Activated CD8-positive, alpha-beta T cell treated with anti-CD3 and anti-CD28 coated beads, Interleukin-2, amount 10 ng/mL, durations not matched to agents 7 days and 5 days (primary cell): ENCODE data around the gene ASMTL. TPM values are rescaled to one million over a fixed set of nuclear protein-coding genes. Genes with fewer than 3 reads are reported as not detected.
"Not testable (repeated sequence)": the region's sequence is repeated elsewhere in the genome, so short reads cannot be mapped to it uniquely, and the experiment has no call there.

Source experiments
- ATAC-seq: fragments of 150-1000 bp; cut with Tn5 transposase; one replicate; pipeline ENCODE4 v1.10.0; 2021; ENCODE audit warnings: moderate library complexity
- CTCF ChIA-PET: fragments of 350-600 bp; sonication (Branson Sonifier 250); formaldehyde crosslinking; loops from one replicate; lab custom pipeline; 2021; ENCODE audit warnings: antibody characterized with exemption; lab: Charles Lee
- POLR2A ChIA-PET: fragments of 350-600 bp; sonication (Branson Sonifier 250); formaldehyde crosslinking; loops from one replicate; lab custom pipeline; 2021; ENCODE audit warnings: antibody characterized with exemption; lab: Charles Lee
- DNase-seq: peaks from one replicate; pipeline ENCODE4 v3.0.0-alpha.2; 2020
- H3K27ac Mint-ChIP-seq: one replicate; pipeline ENCODE4 v1.8.0; 2021; ENCODE audit warnings: mild to moderate bottlenecking, mixed read lengths
- H3K27me3 Mint-ChIP-seq: one replicate; pipeline ENCODE4 v1.8.0; 2021; ENCODE audit warnings: low read depth, mixed read lengths
- H3K36me3 Mint-ChIP-seq: one replicate; pipeline ENCODE4 v1.8.0; 2021; ENCODE audit warnings: low read depth, mixed read lengths
- H3K4me1 Mint-ChIP-seq: one replicate; pipeline ENCODE4 v1.8.0; 2021; ENCODE audit warnings: low read depth, mixed read lengths
- H3K4me3 Mint-ChIP-seq: one replicate; pipeline ENCODE4 v1.8.0; 2021; ENCODE audit warnings: mild to moderate bottlenecking, mixed read lengths
- H3K9me3 Mint-ChIP-seq: one replicate; pipeline ENCODE4 v1.8.0; 2022; ENCODE audit warnings: mixed read lengths; ENCODE audit not compliant: insufficient read depth
- total RNA-seq, 2 experiments: library from RNA; stranded (reverse); gene quantifications; one replicate each; pipeline ENCODE4 v1.2.3, GENCODE V29; 2021

Gene ASMTL
- total RNA-seq, 2 experiments from 2014 or later, result 45.3 to 45.9 TPM

GRCh38 chrX:1403867-1404266, 48.8 kb downstream of the ASMTL start:
- H3K9me3 Mint-ChIP-seq, POLR2A ChIA-PET, H3K27ac Mint-ChIP-seq, H3K27me3 Mint-ChIP-seq, H3K4me1 Mint-ChIP-seq, H3K4me3 Mint-ChIP-seq, ATAC-seq, DNase-seq, H3K36me3 Mint-ChIP-seq, CTCF ChIA-PET: not testable (repeated sequence)

GRCh38 chrX:1403228-1403627, 49.5 kb downstream of the ASMTL start:
- Mint-ChIP-seq H3K27me3 (no peaks in the 10 kb centered on the region), H3K4me3 (no peak overlapping the region), H3K4me1 (no peaks in the 10 kb centered on the region), H3K36me3 (peaks cover 6% of the 10 kb centered on the region), H3K27ac (no peak overlapping the region), H3K9me3 (no peaks in the 10 kb centered on the region)
- DNase-seq (no peak), ATAC-seq (no peak)
- POLR2A ChIA-PET, result no interaction called here
- CTCF ChIA-PET, result no interaction called here

GRCh38 chrX:1401611-1402430, 50.9 kb downstream of the ASMTL start:
- DNase-seq, result no peak
- H3K27me3 Mint-ChIP-seq, result no peaks in the 10 kb centered on the region
- POLR2A ChIA-PET, result no interaction called here
- peaks cover 10% of the 10 kb centered on the region for H3K36me3 Mint-ChIP-seq
- no peak overlapping the region for H3K4me3 Mint-ChIP-seq
- no peak overlapping the region for H3K27ac Mint-ChIP-seq
- H3K4me1 Mint-ChIP-seq, result no peaks in the 10 kb centered on the region
- CTCF ChIA-PET, result no interaction called here
- H3K9me3 Mint-ChIP-seq, result no peaks in the 10 kb centered on the region
- no peak for ATAC-seq

- no peaks in the 10 kb centered on the region for H3K27me3 Mint-ChIP-seq
- no peak overlapping the region for H3K27ac Mint-ChIP-seq
- ChIA-PET CTCF (no interaction called here), POLR2A (no interaction called here)
- peaks cover 19% of the 10 kb centered on the region for H3K36me3 Mint-ChIP-seq
- H3K9me3 Mint-ChIP-seq, result no peaks in the 10 kb centered on the region
- H3K4me3 Mint-ChIP-seq, result no peak overlapping the region
- no peak for DNase-seq
- peak; percentile 14 for ATAC-seq
- H3K4me1 Mint-ChIP-seq, result no peaks in the 10 kb centered on the region
Measured at GRCh38 chrX:1400742-1401471, 51.8 kb downstream of the ASMTL start.

GRCh38 chrX:1400049-1400448, 52.7 kb downstream of the ASMTL start:
- Mint-ChIP-seq H3K4me1 (peaks cover 8% of the 10 kb centered on the region), H3K27me3 (no peaks in the 10 kb centered on the region), H3K4me3 (no peak overlapping the region), H3K27ac (no peak overlapping the region), H3K9me3 (no peaks in the 10 kb centered on the region), H3K36me3 (peaks cover 27% of the 10 kb centered on the region)
- no peak for ATAC-seq
- CTCF ChIA-PET, result no interaction called here
- POLR2A ChIA-PET, result no interaction called here
- no peak for DNase-seq

GRCh38 chrX:1398431-1399340, 54.0 kb downstream of the ASMTL start:
- no peaks in the 10 kb centered on the region for H3K27me3 Mint-ChIP-seq
- H3K4me1 Mint-ChIP-seq, result peaks cover 20% of the 10 kb centered on the region
- peaks cover 32% of the 10 kb centered on the region for H3K36me3 Mint-ChIP-seq
- no peak overlapping the region for H3K27ac Mint-ChIP-seq
- ATAC-seq, result no peak
- POLR2A ChIA-PET, result no interaction called here
- CTCF ChIA-PET, result no interaction called here
- H3K9me3 Mint-ChIP-seq, result no peaks in the 10 kb centered on the region
- DNase-seq, result no peak
- H3K4me3 Mint-ChIP-seq, result no peak overlapping the region

- no peak for DNase-seq
- Mint-ChIP-seq H3K9me3 (no peaks in the 10 kb centered on the region), H3K4me1 (peaks cover 26% of the 10 kb centered on the region), H3K36me3 (peaks cover 33% of the 10 kb centered on the region), H3K27me3 (no peaks in the 10 kb centered on the region), H3K4me3 (no peak overlapping the region), H3K27ac (no peak overlapping the region)
- no peak for ATAC-seq
- CTCF ChIA-PET, result no interaction called here
- POLR2A ChIA-PET, result no interaction called here
Measured at GRCh38 chrX:1397441-1398270, 55.1 kb downstream of the ASMTL start.

- no peaks in the 10 kb centered on the region for H3K9me3 Mint-ChIP-seq
Measured at GRCh38 chrX:1397001-1397400, 55.7 kb downstream of the ASMTL start.

GRCh38 chrX:1395646-1396216, 57.0 kb downstream of the ASMTL start:
- DNase-seq, result no peak
- ATAC-seq, result no peak
- CTCF ChIA-PET, result no interaction called here
- Mint-ChIP-seq H3K27me3 (no peaks in the 10 kb centered on the region), H3K4me1 (peaks cover 33% of the 10 kb centered on the region), H3K4me3 (no peak overlapping the region), H3K27ac (no peak overlapping the region), H3K36me3 (peaks cover 41% of the 10 kb centered on the region), H3K9me3 (no peaks in the 10 kb centered on the region)
- POLR2A ChIA-PET, result no interaction called here

More at GRCh38 chrX:1397001-1397400, 55.7 kb downstream of the ASMTL start:
- Mint-ChIP-seq H3K4me1 (peaks cover 26% of the 10 kb centered on the region), H3K27ac (peak overlapping the region; percentile 15), H3K4me3 (no peak overlapping the region), H3K36me3 (peaks cover 33% of the 10 kb centered on the region), H3K27me3 (no peaks in the 10 kb centered on the region)
- DNase-seq (no peak), ATAC-seq (no peak)
- ChIA-PET POLR2A (no interaction called here), CTCF (no interaction called here)

- no peak for DNase-seq
- H3K36me3 Mint-ChIP-seq, result peaks cover 48% of the 10 kb centered on the region
- peak overlapping the region; percentile 44 for H3K4me3 Mint-ChIP-seq
- no peaks in the 10 kb centered on the region for H3K27me3 Mint-ChIP-seq
- H3K27ac Mint-ChIP-seq, result peak overlapping the region; percentile 44
- H3K9me3 Mint-ChIP-seq, result no peaks in the 10 kb centered on the region
- ATAC-seq, result no peak
- POLR2A ChIA-PET, result no interaction called here
- CTCF ChIA-PET, result no interaction called here
- H3K4me1 Mint-ChIP-seq, result peaks cover 41% of the 10 kb centered on the region
Measured at GRCh38 chrX:1394731-1395501, 57.8 kb downstream of the ASMTL start.
